GM19328 (cell line): ENCODE data around the gene KLHL1.

Source experiments
- ATAC-seq: cut with Tn5 transposase; IDR thresholded peaks from one replicate; pipeline ENCODE4 v1.9.1; 2021; ENCODE audit warnings: mild to moderate bottlenecking, moderate library complexity; ENCODE audit not compliant: unreplicated experiment

Gene KLHL1

DNA sequence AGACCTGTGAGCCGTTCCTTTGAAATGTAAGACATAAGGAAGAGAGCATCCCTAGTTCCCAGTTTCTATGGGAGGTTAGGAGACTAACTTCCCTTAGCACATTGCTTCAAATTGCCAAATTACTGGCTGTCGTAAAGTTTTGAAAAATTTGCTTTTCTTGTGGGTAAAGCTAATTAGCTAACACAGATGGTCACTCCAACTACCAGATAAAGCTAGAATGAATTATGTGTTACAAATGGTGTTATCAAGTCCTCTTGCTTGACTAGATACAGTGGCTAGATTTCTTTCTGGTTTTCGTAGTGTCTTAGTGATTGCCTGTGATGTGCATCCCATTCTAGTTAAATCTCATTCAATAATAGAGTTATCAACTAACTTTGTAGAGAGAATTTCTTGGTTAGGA lies 417.3 kb downstream of the KLHL1 start:
- no peak for ATAC-seq

GRCh38 chr13:69683921-69684686 lies 424.1 kb downstream of the KLHL1 start:
- ATAC-seq: peak; percentile 49

DNA sequence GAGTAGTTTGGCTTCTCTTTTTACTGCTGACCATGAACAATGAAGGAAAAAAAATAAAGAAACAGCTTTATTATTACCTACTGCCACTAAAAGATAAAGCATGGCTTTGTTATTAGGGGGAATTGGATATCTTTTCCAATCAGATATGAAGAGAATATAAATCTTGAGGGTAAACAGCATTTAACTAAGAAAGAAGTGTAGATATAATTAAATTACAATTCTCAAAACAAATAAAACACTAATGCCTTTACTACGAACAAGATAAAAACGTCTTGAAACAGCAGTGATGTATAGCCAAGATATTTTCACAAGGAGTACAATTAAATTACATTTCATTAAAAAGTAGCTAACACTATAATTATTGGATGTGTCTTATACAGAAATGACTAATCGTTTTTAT lies 426.5 kb downstream of the KLHL1 start:
- no peak for ATAC-seq

- ATAC-seq: no peak
Measured at GRCh38 chr13:69677343-69677742, 430.9 kb downstream of the KLHL1 start.

DNA sequence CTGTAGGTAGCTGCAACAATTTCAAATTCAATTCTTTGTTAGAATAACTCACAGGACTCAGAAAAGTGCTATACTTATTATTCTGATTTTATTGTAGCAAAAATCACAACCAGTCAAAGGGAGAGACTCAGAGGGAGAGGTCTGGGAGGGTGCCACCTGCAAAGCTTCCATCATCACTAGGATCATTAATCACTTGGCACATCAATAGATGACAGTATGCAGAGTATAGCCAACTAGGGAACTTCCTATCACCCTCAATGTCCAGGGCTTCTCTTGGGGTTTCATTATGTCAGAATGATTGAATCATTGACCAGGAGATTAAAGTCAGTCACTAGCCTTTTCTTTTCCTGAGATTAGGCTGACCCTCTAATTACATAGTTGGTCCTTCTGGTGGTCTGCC lies 432.0 kb downstream of the KLHL1 start:
- ATAC-seq: no peak

- no peak for ATAC-seq
Measured at GRCh38 chr13:69660155-69660554, 448.1 kb downstream of the KLHL1 start.

- ATAC-seq: no peak
Measured at GRCh38 chr13:69657676-69658075, 450.6 kb downstream of the KLHL1 start.

DNA sequence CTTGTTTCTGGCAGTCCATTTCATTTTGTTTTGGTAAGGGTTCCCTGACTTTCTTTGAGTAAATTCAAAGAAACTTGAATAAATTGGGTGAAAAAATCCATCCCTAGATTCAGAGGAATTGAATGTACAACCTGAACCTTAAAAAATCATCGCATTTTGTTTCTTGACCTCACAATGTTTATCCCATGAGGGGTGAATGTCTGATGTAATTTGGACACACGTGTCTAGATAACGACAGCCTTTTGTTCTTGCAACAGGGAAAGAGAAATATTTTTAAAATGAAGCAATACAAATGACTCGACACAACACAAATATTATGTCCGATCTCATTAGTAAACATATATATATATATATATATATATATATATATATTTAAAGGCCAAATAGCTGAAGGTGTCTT lies 453.9 kb downstream of the KLHL1 start:
- no peak for ATAC-seq
